Effector CD8-positive, alpha-beta T cell (primary cell): ENCODE measurements around the gene POMT2.
"Not testable (repeated sequence)": the region's sequence is repeated elsewhere in the genome, so short reads cannot be mapped to it uniquely, and the experiment has no call there.

Experiments
- DNase-seq: peaks from one replicate; lab custom pipeline; 2025; lab: John Stamatoyannopoulos, UW
- total RNA-seq, 4 experiments: gene quantifications; one replicate each; lab custom pipeline; 2026; lab: John Stamatoyannopoulos, UW

Gene POMT2, protein sequence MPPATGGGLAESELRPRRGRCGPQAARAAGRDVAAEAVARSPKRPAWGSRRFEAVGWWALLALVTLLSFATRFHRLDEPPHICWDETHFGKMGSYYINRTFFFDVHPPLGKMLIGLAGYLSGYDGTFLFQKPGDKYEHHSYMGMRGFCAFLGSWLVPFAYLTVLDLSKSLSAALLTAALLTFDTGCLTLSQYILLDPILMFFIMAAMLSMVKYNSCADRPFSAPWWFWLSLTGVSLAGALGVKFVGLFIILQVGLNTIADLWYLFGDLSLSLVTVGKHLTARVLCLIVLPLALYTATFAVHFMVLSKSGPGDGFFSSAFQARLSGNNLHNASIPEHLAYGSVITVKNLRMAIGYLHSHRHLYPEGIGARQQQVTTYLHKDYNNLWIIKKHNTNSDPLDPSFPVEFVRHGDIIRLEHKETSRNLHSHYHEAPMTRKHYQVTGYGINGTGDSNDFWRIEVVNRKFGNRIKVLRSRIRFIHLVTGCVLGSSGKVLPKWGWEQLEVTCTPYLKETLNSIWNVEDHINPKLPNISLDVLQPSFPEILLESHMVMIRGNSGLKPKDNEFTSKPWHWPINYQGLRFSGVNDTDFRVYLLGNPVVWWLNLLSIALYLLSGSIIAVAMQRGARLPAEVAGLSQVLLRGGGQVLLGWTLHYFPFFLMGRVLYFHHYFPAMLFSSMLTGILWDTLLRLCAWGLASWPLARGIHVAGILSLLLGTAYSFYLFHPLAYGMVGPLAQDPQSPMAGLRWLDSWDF
- total RNA-seq, result 14.0 to 20.2 (median 18.1) reads per million in 4 experiments

- DNase-seq, result peak; percentile 88
These were observed at the start of gene POMT2 for GRCh38 chr14:77320238-77320935. Gene POMT2, minus strand, starts transcription at chr14:77320883. Its CDS starts 202 bp downstream, at chr14:77320681.

DNA sequence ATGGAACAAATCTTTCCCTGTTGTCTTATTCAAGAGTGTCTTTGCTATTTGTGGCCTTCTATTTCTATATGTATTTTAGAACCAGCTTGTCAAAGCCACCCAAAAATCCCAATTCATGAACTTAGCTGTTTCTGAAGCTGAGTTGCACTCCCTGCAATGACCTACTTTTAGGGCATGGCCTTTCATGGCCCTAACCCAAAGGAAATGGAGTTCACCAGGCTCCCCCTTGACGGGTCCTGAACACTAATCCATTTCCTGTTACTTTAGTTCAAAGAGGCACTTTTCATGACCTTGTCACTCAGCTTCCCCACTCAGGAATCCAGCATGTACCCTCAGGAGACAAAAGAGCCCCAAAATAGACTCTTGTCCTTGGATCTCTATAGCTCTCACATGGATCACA lies 48.6 kb upstream of the POMT2 start:
- DNase-seq, result no peak

GRCh38 chr14:77364146-77364545 lies 43.5 kb upstream of the POMT2 start:
- DNase-seq, result no peak

DNA sequence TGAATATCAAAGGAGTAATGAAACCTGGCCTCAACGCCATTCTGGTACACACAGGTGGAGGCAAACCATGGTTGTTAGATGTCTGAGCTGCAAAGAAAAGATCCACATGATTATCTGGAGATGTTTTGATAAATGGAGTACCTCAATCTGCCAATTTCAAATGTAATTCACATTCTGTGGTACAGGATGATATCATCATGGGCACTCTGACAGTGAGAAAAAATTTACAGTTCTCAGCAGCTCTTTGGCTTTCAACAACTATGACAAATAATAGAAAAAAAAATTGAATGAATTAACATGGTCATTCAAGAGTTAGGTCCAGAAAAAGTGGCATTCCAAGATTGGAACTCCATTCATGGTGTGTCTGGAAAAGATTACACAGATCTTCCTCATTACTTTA lies 38.9 kb upstream of the POMT2 start:
- no peak for DNase-seq

DNA sequence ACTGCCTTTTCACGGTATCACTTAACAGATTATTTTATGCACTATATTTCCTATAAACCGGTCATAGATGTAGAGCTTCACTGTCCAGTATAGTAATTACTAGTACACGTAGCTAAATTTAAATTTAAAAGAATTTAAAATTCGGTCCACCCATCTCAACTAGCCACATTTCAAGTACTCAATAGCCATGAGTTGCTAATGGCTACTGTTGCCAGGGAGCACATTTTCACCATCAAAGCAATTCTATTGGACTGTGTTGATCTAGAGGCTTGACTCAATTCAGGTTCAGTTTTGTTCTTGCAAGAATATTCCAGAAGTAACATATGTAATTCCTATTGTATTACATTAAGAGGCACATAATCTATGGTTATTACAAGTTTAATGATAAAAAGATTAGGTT lies 36.2 kb upstream of the POMT2 start:
- no peak for DNase-seq

DNA sequence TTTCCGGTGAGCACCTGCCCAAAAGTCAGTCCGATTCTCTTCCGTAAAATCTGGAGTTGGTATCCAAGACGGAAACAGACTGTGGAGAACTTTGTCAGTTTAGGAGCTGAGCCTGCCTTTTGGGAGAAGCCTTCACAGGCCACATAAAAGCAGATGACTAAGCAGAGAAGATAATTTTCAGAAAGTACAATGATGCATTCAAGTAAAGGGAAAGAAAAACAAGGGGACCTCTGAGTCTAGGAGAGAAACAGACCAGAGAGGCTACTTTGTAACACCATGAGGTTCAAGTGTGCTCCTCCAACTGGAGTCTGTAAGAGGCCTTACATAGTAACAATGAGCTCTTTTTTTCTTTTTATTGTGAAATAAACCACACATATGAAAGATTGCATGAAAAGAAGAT lies 35.1 kb upstream of the POMT2 start:
- no peak for DNase-seq

- no peak for DNase-seq
These were observed 32.9 kb upstream of the POMT2 start for GRCh38 chr14:77353469-77354141.

- DNase-seq, result no peak
These were observed 27.1 kb upstream of the POMT2 start for GRCh38 chr14:77347751-77348150.

- no peak for DNase-seq
These were observed 25.8 kb upstream of the POMT2 start for GRCh38 chr14:77346495-77346894.

- DNase-seq, result no peak
These were observed 23.8 kb upstream of the POMT2 start for GRCh38 chr14:77344377-77344996.

- no peak for DNase-seq
These were observed 23.0 kb upstream of the POMT2 start for GRCh38 chr14:77343662-77344061.

DNA sequence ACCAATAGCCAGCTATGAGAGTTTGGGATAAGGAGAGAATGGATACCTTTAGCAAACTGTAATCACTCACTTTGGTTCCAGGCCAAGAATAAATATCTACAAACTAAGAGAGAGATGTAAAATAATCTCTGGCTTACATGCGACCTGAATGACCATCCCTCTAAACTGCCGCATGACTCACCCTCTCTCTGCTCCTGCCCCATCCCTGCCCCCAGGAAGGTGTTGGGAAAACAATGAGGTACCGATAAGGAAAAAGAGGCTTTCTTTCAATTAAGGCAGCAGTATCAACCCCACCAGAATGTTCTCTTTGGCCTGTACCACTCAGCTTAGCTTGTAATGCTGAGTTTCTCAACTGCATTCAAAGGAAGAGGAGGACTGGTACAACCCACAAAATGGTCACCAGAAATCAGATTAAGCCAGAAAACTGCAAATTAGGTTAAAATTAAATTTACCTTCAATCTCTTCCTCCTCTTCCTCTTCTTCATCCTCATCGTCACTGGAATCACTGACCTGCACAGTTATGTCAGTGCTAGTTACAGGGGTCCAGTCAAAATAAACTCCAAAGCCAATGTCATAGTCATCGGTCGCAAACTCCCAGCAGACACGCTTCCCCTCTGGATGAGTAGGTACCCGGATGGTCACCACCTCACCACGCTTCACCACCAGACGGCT lies 22.2 kb upstream of the POMT2 start:
- no peak for DNase-seq

GRCh38 chr14:77340389-77340788 lies 19.7 kb upstream of the POMT2 start:
- no peak for DNase-seq

GRCh38 chr14:77339407-77339806 lies 18.7 kb upstream of the POMT2 start:
- no peak for DNase-seq

GRCh38 chr14:77338302-77338701 lies 17.6 kb upstream of the POMT2 start:
- DNase-seq, result no peak

DNA sequence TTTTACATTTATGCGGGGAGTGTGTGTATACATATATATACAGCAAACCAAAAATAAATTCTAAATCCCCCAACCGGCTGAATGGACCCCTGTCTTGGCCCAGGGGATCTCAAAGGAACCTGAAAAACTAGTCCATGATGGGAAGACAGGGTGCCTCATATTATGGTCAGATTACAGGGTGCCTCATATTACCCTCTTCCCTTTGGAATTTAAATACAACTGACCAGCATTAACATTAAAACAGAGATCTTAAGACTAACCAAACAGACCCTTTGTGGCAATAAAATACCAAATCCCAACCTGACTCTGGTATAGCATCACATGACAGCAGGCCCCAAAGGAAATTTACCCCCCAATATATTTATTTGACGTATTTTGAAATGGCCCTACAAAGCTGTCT lies 17.2 kb upstream of the POMT2 start:
- no peak for DNase-seq

- DNase-seq, result not testable (repeated sequence)
These were observed 16.6 kb upstream of the POMT2 start for GRCh38 chr14:77337255-77337654.

DNA sequence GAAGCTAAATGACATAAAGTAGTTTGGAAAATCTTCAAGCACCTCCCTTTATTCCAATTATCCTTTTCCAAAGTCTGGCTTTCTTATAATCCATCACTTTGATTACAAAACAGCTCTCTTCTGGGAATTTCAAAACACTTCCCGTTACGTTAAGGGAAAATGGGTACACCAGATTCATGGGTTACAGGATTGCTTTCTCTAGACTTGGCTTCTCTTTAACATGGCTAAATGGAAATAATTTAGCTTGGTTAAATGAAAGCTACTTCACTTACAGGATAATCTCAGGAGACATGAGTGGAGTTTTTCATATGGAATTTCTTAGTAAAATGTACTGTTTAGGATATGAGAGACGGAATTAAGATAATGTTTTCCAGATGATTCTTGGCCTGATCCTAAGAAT lies 14.9 kb upstream of the POMT2 start:
- no peak for DNase-seq

GRCh38 chr14:77329872-77330271 lies 9.2 kb upstream of the POMT2 start:
- no peak for DNase-seq

DNA sequence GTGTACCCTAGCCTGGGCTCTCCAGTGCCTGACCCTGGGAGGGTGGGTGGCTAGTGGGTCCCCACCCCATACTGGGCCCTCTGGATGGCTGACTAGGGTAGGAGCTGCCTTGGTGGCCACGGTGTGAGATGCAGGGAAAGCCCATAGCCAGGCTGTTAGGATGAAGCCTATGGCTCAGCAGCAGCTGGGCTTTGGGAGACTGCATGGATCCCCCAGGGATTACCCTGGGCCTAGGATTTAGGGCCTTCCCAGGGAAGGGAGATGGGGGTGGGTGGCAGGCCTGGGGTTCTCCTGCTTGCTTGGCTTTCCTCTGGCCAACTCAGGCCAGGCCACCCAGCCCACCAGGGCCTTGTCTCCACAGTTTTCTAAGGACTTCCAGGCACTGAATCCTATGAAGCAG lies 6.4 kb upstream of the POMT2 start:
- no peak for DNase-seq

DNA sequence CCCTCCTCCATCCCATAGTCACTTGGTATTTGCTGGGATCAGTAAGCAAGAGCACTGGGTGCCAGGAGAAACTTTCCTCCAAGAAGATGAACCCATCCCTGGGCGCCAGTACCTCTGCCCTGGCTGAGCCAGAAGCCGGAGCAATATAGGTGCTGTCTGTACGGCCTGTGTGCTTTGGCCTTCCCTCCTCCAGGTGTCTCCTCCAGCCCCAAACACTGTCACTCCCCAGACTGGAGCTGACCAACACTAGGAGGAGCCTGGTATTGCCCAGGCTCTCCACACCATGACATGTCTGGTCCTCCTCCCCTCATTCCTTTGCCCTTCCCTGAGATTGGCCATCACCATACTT lies 5.0 kb upstream of the POMT2 start:
- DNase-seq, result no peak
